ENCODE measurements around the gene GYS1.
"Not testable (repeated sequence)": the region's sequence is repeated elsewhere in the genome, so short reads cannot be mapped to it uniquely, and the experiment has no call there.

GRCh38 chr19:49030323-49030722 is 37.2 kb upstream of the GYS1 start:
- not testable (repeated sequence) for TF ChIP-seq KDM1A (IDR thresholded peaks at IDR 0.05; ENCODE audit: borderline replicate concordance); EZH2 (IDR thresholded peaks at IDR 0.05; ENCODE audit: borderline replicate concordance, control insufficient read depth, low read depth, low read length); TCF7 (IDR thresholded peaks at IDR 0.05; ENCODE audit: borderline replicate concordance); CTCF (IDR thresholded peaks at IDR 0.05 in 2 of 3, conservative IDR thresholded peaks at IDR 0.05 in 1 of 3; ENCODE audit: control insufficient read depth in 2 of 3, extremely low read depth in 1 of 3, insufficient read depth in 1 of 3, low read depth in 3 of 3, low read length in 3 of 3); EED (IDR thresholded peaks at IDR 0.05; ENCODE audit: low read depth); ZNF217 (IDR thresholded peaks at IDR 0.05); MAX (IDR thresholded peaks at IDR 0.05; ENCODE audit: low read depth, low read length); BHLHE40 (IDR thresholded peaks at IDR 0.05; ENCODE audit: borderline replicate concordance in 1 of 2, low read depth in 2 of 2, low read length in 1 of 2); BCLAF1 (IDR thresholded peaks at IDR 0.05); MEF2A (IDR thresholded peaks at IDR 0.05; ENCODE audit: insufficient read depth, low read depth, low read length); JUND (IDR thresholded peaks at IDR 0.05; ENCODE audit: low read depth, low read length); POLR2AphosphoS5 (IDR thresholded peaks at IDR 0.05; ENCODE audit: low read length)

All from GM12878 (cell line).